Measurements from ENCODE around the gene EXO1.

- no peak for TF ChIP-seq ZNF830 (tag by site-specific recombination; IDR thresholded peaks at IDR 0.05; ENCODE audit: low read depth)
- no peak for TF ChIP-seq CTCF (tag by site-specific recombination; IDR thresholded peaks at IDR 0.05)
- no peak for TF ChIP-seq OVOL3 (tag by site-specific recombination; IDR thresholded peaks at IDR 0.05)
- no peak for TF ChIP-seq ZNF521 (tag by site-specific recombination; IDR thresholded peaks at IDR 0.05)
- no peak for TF ChIP-seq ZNF416 (tag by site-specific recombination; IDR thresholded peaks at IDR 0.05)
- TF ChIP-seq ZFP37 (tag by site-specific recombination; IDR thresholded peaks at IDR 0.05): no peak
These were observed 34.2 kb upstream of the EXO1 start for GRCh38 chr1:241813768-241814320.

Data from HEK293 (cell line).